CD8-positive, alpha-beta memory T cell (primary cell): Measurements from ENCODE around the gene CBLC. TPM values are rescaled to one million over a fixed set of nuclear protein-coding genes. Genes with fewer than 3 reads are reported as not detected.
A peak's percentile ranks its signal among the peaks of the same experiment; 100 is the strongest.

ENCODE experiments used
- CTCF ChIA-PET: fragments of 350-600 bp; sonication (Branson Sonifier 250); formaldehyde crosslinking; loops from one replicate; lab custom pipeline; 2021; ENCODE audit warnings: antibody characterized with exemption; lab: Charles Lee
- POLR2A ChIA-PET: fragments of 350-600 bp; sonication (Branson Sonifier 250); formaldehyde crosslinking; loops from one replicate; lab custom pipeline; 2021; ENCODE audit warnings: antibody characterized with exemption; lab: Charles Lee
- DNase-seq, 5 donors: peaks; one replicate each; pipeline versions ENCODE4 v3.0.0 to v3.0.0-alpha.2; 2020 to 2022; ENCODE audit warnings: mixed read lengths in 1 of 5
- H3K27ac ChIP-seq: one replicate; pipeline ENCODE4 v1.7.0; 2013; ENCODE audit warnings: low read depth, mild to moderate bottlenecking, low read length, moderate library complexity
- H3K27me3 ChIP-seq: 2 replicates; pipeline ENCODE4 v1.7.0; 2013; ENCODE audit warnings: low read length, mild to moderate bottlenecking; ENCODE audit not compliant: insufficient read depth, poor library complexity, severe bottlenecking
- H3K36me3 ChIP-seq: 2 replicates; pipeline ENCODE4 v1.7.0; 2013; ENCODE audit warnings: mild to moderate bottlenecking, low read length, moderate library complexity; ENCODE audit not compliant: insufficient read depth
- H3K4me1 ChIP-seq: 2 replicates; pipeline ENCODE4 v1.7.0; 2013; ENCODE audit warnings: mild to moderate bottlenecking, low read length, moderate library complexity; ENCODE audit not compliant: insufficient read depth
- H3K4me3 ChIP-seq: 2 replicates; pipeline ENCODE4 v1.7.0; 2013; ENCODE audit warnings: mild to moderate bottlenecking, low read length
- H3K9me3 ChIP-seq: 2 replicates; pipeline ENCODE4 v1.7.0; 2013; ENCODE audit warnings: mild to moderate bottlenecking, low read length
- H3K27ac Mint-ChIP-seq, 8 donors: one replicate each; pipeline ENCODE4 v1.8.0; 2020 to 2021; ENCODE audit warnings: mixed read lengths in 8 of 8, mild to moderate bottlenecking in 6 of 8, inconsistent platforms in 3 of 8, moderate library complexity in 3 of 8
- H3K27me3 Mint-ChIP-seq, 2 donors: one replicate each; pipeline ENCODE4 v1.8.0; 2020 to 2021; ENCODE audit warnings: mixed read lengths in 2 of 2, mild to moderate bottlenecking in 1 of 2, moderate library complexity in 1 of 2
- H3K36me3 Mint-ChIP-seq, 3 donors: one replicate each; pipeline ENCODE4 v1.8.0; 2020 to 2021; ENCODE audit warnings: mixed read lengths in 3 of 3, inconsistent platforms in 1 of 3, mild to moderate bottlenecking in 1 of 3
- H3K4me1 Mint-ChIP-seq, 3 donors: one replicate each; pipeline ENCODE4 v1.8.0; 2020 to 2021; ENCODE audit warnings: mixed read lengths in 3 of 3, inconsistent platforms in 1 of 3, mild to moderate bottlenecking in 1 of 3
- H3K4me3 Mint-ChIP-seq, 7 donors: one replicate each; pipeline ENCODE4 v1.8.0; 2020 to 2021; ENCODE audit warnings: mixed read lengths in 7 of 7, mild to moderate bottlenecking in 6 of 7, moderate library complexity in 4 of 7, inconsistent platforms in 2 of 7
- H3K9me3 Mint-ChIP-seq, 5 donors: one replicate each; pipeline ENCODE4 v1.8.0; 2020 to 2022; ENCODE audit warnings: mixed read lengths in 5 of 5, mild to moderate bottlenecking in 3 of 5, moderate library complexity in 2 of 5, inconsistent platforms in 1 of 5
- polyA plus RNA-seq: library from polyadenylated mRNA; unstranded; fragments of 300-500 nt; fragmentation: Illumina TruSeq; gene quantifications from one replicate; pipeline ENCODE4 v1.2.3, GENCODE V29; 2021
- total RNA-seq, 2 experiments: library from RNA; stranded (reverse); gene quantifications; one replicate each; pipeline ENCODE4 v1.2.3, GENCODE V29; 2021

Gene CBLC
- total and polyA plus RNA-seq, 3 experiments from 2014 or later: not detected

DNA sequence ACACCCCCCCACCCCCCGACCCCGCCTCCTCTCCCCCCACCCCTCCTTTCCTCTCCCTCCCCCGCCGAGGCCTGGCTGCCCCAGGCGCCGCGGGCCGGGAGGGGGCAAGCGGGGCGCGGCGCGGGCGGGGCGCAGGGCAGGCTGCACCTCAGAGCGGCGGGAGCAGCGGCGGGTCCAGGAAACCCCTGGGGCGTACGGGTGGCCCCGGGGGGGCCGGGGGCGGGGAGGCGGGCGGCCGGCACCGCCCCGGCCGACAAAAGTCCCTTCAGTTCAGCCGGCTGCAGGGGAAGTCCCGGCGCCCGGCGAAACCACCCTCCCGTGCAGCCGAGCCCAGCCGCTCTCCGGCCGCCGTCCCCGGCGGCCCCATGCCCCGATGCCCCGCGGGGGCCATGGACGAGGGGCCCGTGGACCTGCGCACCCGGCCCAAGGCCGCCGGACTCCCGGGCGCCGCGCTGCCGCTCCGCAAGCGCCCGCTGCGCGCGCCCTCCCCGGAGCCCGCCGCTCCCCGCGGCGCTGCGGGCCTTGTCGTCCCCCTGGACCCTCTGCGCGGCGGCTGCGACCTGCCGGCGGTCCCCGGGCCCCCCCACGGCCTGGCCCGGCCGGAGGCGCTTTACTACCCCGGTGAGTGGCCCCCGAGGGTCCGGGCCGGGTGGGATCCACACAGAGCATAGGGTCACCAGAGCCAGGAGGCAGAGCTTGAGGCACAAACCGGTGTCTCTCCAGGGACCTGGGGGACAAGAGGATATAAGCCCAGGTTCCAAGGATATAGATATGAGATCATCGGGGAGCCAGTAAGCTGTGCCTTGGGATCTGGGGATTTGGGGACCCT is 29.1 kb upstream of the CBLC start, which contains the start of gene BCL3:
TSS of gene BCL3 (plus strand) at position 283 of the 829 bp plus-strand sequence. CDS start at position 366, 83 bp downstream.
- Histone ChIP-seq H3K27ac (peak within 1 kb of the TSS; percentile 86), H3K9me3 (no peaks in the 10 kb centered on the region), H3K36me3 (no peaks in the 10 kb centered on the region), H3K4me1 (peaks cover 46% of the 10 kb centered on the region), H3K27me3 (no peaks in the 10 kb centered on the region), H3K4me3 (peak within 1 kb of the TSS; percentile 93)
- Mint-ChIP-seq H3K27ac (peak within 1 kb of the TSS; percentile 89 to 99 (median 98)), H3K27me3 (peaks cover 0 to 3% of the 10 kb centered on the region in 2 donors), H3K4me1 (peaks cover 48 to 63% (median 61%) of the 10 kb centered on the region in 3 donors), H3K4me3 (peak within 1 kb of the TSS; percentile 90 to 94 (median 91)), H3K9me3 (peaks cover 0 to 2% (median 0%) of the 10 kb centered on the region in 5 donors), H3K36me3 (peaks cover 0 to 47% (median 0%) of the 10 kb centered on the region in 3 donors)
- ChIA-PET POLR2A (no interaction called here), CTCF (interaction anchor here (1.6 to 2.3 kb wide), 2 partner anchors 22 to 25 kb away, joined by 4 to 10 read pairs; no protein-coding TSS in a partner anchor)
- peak; percentile 61 to 86 (median 76) for DNase-seq

DNA sequence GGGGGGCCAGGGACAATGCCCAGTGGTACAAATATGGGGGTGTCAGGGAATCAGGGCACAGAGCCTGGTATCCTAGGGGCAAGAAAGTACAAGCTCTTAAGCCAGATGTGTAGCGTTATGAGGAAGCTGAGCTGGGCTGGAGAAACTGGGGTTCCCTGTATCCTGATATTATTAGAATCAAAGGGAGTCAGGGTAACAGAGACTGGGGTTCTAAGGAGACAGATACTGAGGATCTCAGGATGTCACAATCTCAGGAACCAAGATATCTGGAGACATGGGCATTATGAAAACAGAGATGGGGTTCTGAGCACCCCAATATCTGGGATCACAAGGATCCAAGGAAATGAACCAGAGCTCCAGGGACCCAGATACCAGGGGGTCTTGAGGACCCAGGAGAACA is 28.4 kb upstream of the CBLC start:
- peaks cover 52 to 68% (median 67%) of the 10 kb centered on the region in 3 donors for H3K4me1 Mint-ChIP-seq

DNA sequence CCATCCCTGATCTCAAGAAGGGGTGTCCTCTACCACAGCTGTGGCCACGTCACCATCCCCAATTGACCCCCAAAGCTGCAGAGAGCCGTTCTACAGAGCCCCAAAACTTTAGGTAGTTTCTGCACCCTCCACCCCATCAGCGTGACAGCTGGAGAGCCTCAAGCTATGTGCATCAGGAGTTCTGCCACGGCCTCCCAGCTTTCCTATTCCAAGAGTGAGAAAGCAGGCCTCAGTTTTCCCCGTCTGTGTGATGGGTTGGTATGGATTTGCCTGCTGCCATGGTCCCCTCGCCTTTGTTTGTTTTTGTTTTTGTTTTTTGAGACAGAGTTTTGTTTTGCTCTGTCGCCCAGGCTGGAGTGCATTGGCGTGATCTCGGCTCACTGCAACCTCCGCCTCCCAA is 27.7 kb upstream of the CBLC start:
- H3K27me3 Mint-ChIP-seq: peaks cover 0 to 3% of the 10 kb centered on the region in 2 donors
- Histone ChIP-seq H3K27ac (no peak overlapping the region), H3K9me3 (no peaks in the 10 kb centered on the region), H3K36me3 (no peaks in the 10 kb centered on the region), H3K27me3 (no peaks in the 10 kb centered on the region), H3K4me1 (peaks cover 52% of the 10 kb centered on the region), H3K4me3 (peak overlapping the region; percentile 57)
- DNase-seq: no peak
- peaks cover 0 to 2% (median 0%) of the 10 kb centered on the region in 5 donors for H3K9me3 Mint-ChIP-seq
- peak overlapping the region; percentile 84 to 99 (median 98) for H3K27ac Mint-ChIP-seq
- peak overlapping the region; percentile 89 to 94 (median 91) for H3K4me3 Mint-ChIP-seq
- POLR2A ChIA-PET: no interaction called here
- H3K36me3 Mint-ChIP-seq: peaks cover 0 to 56% (median 0%) of the 10 kb centered on the region in 3 donors
- CTCF ChIA-PET: interaction anchor here (1.6 to 2.3 kb wide), 2 partner anchors 21 to 26 kb away, joined by 4 to 10 read pairs; no protein-coding TSS in a partner anchor
- peaks cover 56 to 75% (median 73%) of the 10 kb centered on the region in 3 donors for H3K4me1 Mint-ChIP-seq

More for the DNA sequence above, 28.4 kb upstream of the CBLC start:
- peak overlapping the region; percentile 89 to 94 (median 91) for H3K4me3 Mint-ChIP-seq
- DNase-seq: no peak
- peaks cover 0 to 3% of the 10 kb centered on the region in 2 donors for H3K27me3 Mint-ChIP-seq
- H3K4me3 ChIP-seq: peak overlapping the region; percentile 57
- peak overlapping the region; percentile 82 for H3K27ac ChIP-seq
- peaks cover 0 to 2% (median 0%) of the 10 kb centered on the region in 5 donors for H3K9me3 Mint-ChIP-seq
- peak overlapping the region; percentile 84 to 99 (median 98) for H3K27ac Mint-ChIP-seq
- no peaks in the 10 kb centered on the region for H3K36me3 ChIP-seq
- ChIA-PET POLR2A (no interaction called here), CTCF (interaction anchor here (1.6 to 2.3 kb wide), 2 partner anchors 22 to 25 kb away, joined by 4 to 10 read pairs; no protein-coding TSS in a partner anchor)
- H3K27me3 ChIP-seq: no peaks in the 10 kb centered on the region
- peaks cover 46% of the 10 kb centered on the region for H3K4me1 ChIP-seq
- H3K36me3 Mint-ChIP-seq: peaks cover 0 to 52% (median 0%) of the 10 kb centered on the region in 3 donors
- no peaks in the 10 kb centered on the region for H3K9me3 ChIP-seq

DNA sequence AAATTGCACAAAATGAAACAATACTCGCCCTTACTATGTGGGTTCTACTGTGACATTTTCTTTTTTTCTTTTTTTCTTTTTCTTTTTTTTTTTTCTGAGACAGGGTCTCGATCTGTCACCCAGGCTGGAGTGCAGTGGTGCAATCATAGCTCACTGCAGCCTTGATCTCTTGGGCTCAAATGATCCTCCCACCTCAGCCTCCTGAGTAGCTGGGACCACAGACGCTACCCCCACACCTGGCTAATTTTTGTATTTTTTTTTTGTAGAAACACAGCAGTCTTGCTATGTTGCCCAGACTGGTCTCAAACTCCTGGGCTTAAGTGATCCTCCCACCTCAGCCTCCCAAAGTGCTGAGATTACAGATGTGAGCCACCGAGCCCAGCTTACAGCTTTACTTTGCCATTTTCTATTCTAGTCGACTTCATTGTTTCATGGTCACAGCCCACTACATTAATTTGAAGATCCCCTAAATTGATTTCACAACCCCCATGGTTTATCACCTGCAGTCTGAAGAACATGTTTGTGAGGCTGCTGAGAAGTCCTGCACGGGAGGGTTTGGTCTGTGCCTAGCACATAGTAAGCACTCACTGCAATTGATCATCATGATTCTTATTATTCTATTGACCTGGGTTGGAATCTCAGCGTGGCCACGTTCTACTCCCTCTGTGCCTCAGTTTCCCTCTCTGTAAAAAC is 25.4 kb upstream of the CBLC start:
- no peaks in the 10 kb centered on the region for H3K36me3 ChIP-seq
- Mint-ChIP-seq H3K27me3 (peaks cover 0 to 3% of the 10 kb centered on the region in 2 donors), H3K27ac (peak overlapping the region; percentile 96 to 99 (median 98)), H3K36me3 (peaks cover 0 to 62% (median 0%) of the 10 kb centered on the region in 3 donors), H3K4me1 (peaks cover 59 to 80% (median 74%) of the 10 kb centered on the region in 3 donors), H3K4me3 (peak overlapping the region; percentile 89 to 98 (median 94)), H3K9me3 (peaks cover 0 to 2% (median 0%) of the 10 kb centered on the region in 5 donors)
- POLR2A ChIA-PET: interaction anchor here (1.2 to 1.3 kb wide), 3 partner anchors 10 to 28 kb away, joined by 4 to 5 read pairs (median 4); no protein-coding TSS in a partner anchor
- CTCF ChIA-PET: interaction anchor here (1.1 to 5.5 kb wide), 3 partner anchors 15 to 28 kb away, joined by 3 to 32 read pairs (median 26); no protein-coding TSS in a partner anchor
- peak in 1 of 5 donors; percentile 19 for DNase-seq
- H3K9me3 ChIP-seq: no peaks in the 10 kb centered on the region
- H3K27me3 ChIP-seq: no peaks in the 10 kb centered on the region
- peak overlapping the region; percentile 18 for H3K27ac ChIP-seq
- H3K4me3 ChIP-seq: peak overlapping the region; percentile 43
- peaks cover 59% of the 10 kb centered on the region for H3K4me1 ChIP-seq

DNA sequence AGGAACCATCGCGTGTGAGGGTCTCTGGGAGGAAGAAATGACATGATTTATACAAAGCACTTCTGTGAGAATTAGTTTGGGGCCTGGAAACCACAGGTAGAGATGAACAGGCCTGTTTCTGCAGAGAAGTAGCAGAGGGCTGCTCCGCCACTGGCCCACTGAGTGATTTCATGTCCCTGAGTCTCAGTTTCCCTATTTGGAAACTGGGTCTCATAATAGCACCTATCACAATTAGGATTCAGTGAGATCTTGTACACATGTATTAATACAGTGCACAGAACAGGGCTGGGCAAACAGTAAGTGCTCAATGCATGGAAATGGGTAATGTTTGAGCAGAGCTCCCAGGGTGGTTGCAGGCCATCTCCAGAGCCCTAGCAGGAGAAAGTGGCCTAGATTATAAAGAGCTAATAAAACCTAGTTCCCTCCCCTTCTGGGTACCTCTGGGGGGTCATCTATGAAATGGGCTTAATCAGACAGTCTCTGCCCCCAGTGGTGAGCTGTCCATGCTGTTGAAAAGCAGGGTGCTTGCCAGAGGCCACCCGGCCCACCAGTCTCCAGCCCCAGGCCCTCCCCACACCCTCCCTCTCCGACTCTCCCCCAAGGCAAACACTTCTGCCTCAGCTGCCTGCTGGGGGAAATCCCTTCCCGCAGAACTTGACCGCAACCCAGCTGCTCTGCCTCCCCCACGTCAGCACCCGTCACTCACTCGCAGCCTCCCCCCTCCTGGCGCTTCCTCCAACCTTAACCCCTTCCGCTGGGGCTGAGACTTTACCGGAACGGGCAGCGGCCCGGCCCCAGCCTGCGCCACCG is 24.7 kb upstream of the CBLC start:
- H3K27me3 Mint-ChIP-seq: peaks cover 0 to 3% of the 10 kb centered on the region in 2 donors
- CTCF ChIA-PET: interaction anchor here (0.8 to 5.5 kb wide), 4 partner anchors 9 to 29 kb away, joined by 3 to 32 read pairs (median 14); no protein-coding TSS in a partner anchor
- POLR2A ChIA-PET: interaction anchor here (1.2 to 1.3 kb wide), 3 partner anchors 9 to 29 kb away, joined by 4 to 5 read pairs (median 4); no protein-coding TSS in a partner anchor
- Histone ChIP-seq H3K27ac (peak overlapping the region; percentile 18), H3K27me3 (no peaks in the 10 kb centered on the region), H3K36me3 (no peaks in the 10 kb centered on the region), H3K9me3 (no peaks in the 10 kb centered on the region), H3K4me1 (peaks cover 59% of the 10 kb centered on the region), H3K4me3 (peak overlapping the region; percentile 43)
- H3K4me1 Mint-ChIP-seq: peaks cover 55 to 74% (median 67%) of the 10 kb centered on the region in 3 donors
- peaks cover 0 to 2% (median 0%) of the 10 kb centered on the region in 5 donors for H3K9me3 Mint-ChIP-seq
- H3K27ac Mint-ChIP-seq: peak overlapping the region; percentile 96 to 99 (median 98)
- peak; percentile 93 to 97 (median 96) for DNase-seq
- H3K36me3 Mint-ChIP-seq: peaks cover 0 to 65% (median 0%) of the 10 kb centered on the region in 3 donors
- H3K4me3 Mint-ChIP-seq: peak overlapping the region; percentile 89 to 98 (median 94)

DNA sequence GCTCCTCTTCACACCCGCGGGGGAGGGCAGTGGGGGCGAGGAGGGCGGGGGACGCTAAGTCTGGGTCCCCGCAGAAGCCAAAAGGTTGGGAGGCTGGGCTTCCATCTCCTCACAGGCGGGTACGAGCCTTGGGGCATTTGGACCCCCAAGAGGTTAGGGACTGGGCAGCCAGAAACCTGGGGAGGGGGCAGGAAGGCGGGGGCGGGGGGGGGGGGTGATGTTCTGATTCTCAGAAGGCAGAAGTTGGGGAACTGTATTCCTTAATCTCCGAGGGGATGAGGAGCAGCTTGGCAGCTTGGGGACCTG is 24.1 kb upstream of the CBLC start:
- Histone ChIP-seq H3K27me3 (no peaks in the 10 kb centered on the region), H3K27ac (peak overlapping the region; percentile 89), H3K36me3 (no peaks in the 10 kb centered on the region), H3K4me3 (peak overlapping the region; percentile 86), H3K9me3 (no peaks in the 10 kb centered on the region), H3K4me1 (peaks cover 59% of the 10 kb centered on the region)
- H3K27me3 Mint-ChIP-seq: peaks cover 0 to 3% of the 10 kb centered on the region in 2 donors
- H3K4me1 Mint-ChIP-seq: peaks cover 55 to 76% (median 67%) of the 10 kb centered on the region in 3 donors
- H3K4me3 Mint-ChIP-seq: peak overlapping the region; percentile 89 to 98 (median 94)
- ChIA-PET CTCF (interaction anchor here (0.8 to 5.5 kb wide), 6 partner anchors 9 to 805 kb away, joined by 3 to 32 read pairs (median 4); no protein-coding TSS in a partner anchor), POLR2A (interaction anchor here (0.5 to 1.3 kb wide), 4 partner anchors 8 to 30 kb away, joined by 4 to 5 read pairs (median 4); no protein-coding TSS in a partner anchor)
- H3K27ac Mint-ChIP-seq: peak overlapping the region; percentile 96 to 99 (median 98)
- DNase-seq: no peak
- peaks cover 0 to 2% (median 0%) of the 10 kb centered on the region in 5 donors for H3K9me3 Mint-ChIP-seq
- H3K36me3 Mint-ChIP-seq: peaks cover 0 to 69% (median 4%) of the 10 kb centered on the region in 3 donors
